ENCODE results near the gene MTMR3.

DNA sequence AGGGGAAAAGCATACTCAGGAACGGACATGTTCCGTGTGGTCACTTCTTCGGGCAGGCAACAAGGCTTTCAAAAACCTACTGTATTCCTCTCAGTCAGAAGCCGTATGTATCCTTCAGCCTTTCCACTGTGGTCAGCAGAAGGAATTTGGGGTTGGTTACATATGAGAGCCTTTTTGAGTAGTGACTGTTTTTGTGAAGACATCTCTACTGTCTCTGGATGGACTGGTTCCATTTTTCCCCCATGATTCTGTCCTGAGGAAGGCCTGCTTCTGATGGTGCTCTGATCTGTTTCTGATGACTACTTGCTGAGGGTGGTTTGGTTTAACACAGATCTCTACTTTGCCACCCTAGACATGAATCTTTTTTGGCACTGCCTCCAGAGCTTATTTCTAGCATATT lies 133.6 kb downstream of the MTMR3 start:
- no peak for TF ChIP-seq CTCF (conservative IDR thresholded peaks at IDR 0.05; ENCODE audit: low read length)
- TF ChIP-seq EZH2phosphoT487 (IDR thresholded peaks at IDR 0.05; ENCODE audit: borderline replicate concordance, low read depth, low read length) = no peak

All from OCI-LY7 (cell line).